ENCODE data around the gene ZNF124.
"Not testable (repeated sequence)": the region's sequence is repeated elsewhere in the genome, so short reads cannot be mapped to it uniquely, and the experiment has no call there.

Gene ZNF124

GRCh38 chr1:247171875-247172563, at the start of gene ZNF124:
TSS of gene ZNF124 (minus strand) at chr1:247172020. CDS start at chr1:247171877, 143 bp downstream.
- DNase-seq, result not testable (repeated sequence)

- not testable (repeated sequence) for DNase-seq
Observed at GRCh38 chr1:247220280-247220679, 48.5 kb upstream of the ZNF124 start.

- DNase-seq, result no peak
Observed at GRCh38 chr1:247218121-247218651, 46.4 kb upstream of the ZNF124 start.

- no peak for DNase-seq
Observed at GRCh38 chr1:247216261-247216660, 44.4 kb upstream of the ZNF124 start.

- DNase-seq, result no peak
Observed at GRCh38 chr1:247212627-247213617, 41.1 kb upstream of the ZNF124 start.

- no peak for DNase-seq
Observed at GRCh38 chr1:247212012-247212411, 40.2 kb upstream of the ZNF124 start.

- no peak for DNase-seq
Observed at GRCh38 chr1:247211339-247211738, 39.5 kb upstream of the ZNF124 start.

- peak; percentile 93 for DNase-seq
Observed at GRCh38 chr1:247210376-247211117, 38.7 kb upstream of the ZNF124 start.

- no peak for DNase-seq
Observed at GRCh38 chr1:247210062-247210375, 38.2 kb upstream of the ZNF124 start.

GRCh38 chr1:247209396-247209795, 37.6 kb upstream of the ZNF124 start:
- no peak for DNase-seq

GRCh38 chr1:247204177-247204647, 32.4 kb upstream of the ZNF124 start:
- DNase-seq, result no peak

- DNase-seq, result no peak
Observed at GRCh38 chr1:247198781-247199180, 27.0 kb upstream of the ZNF124 start.

- no peak for DNase-seq
Observed at GRCh38 chr1:247193958-247194357, 22.1 kb upstream of the ZNF124 start.

- no peak for DNase-seq
Observed at GRCh38 chr1:247189981-247190798, 18.4 kb upstream of the ZNF124 start.

- DNase-seq, result no peak
Observed at GRCh38 chr1:247185667-247186066, 13.8 kb upstream of the ZNF124 start.

- DNase-seq, result no peak
Observed at GRCh38 chr1:247184254-247184653, 12.4 kb upstream of the ZNF124 start.

GRCh38 chr1:247182994-247183393, 11.2 kb upstream of the ZNF124 start:
- no peak for DNase-seq

GRCh38 chr1:247180581-247180980, 8.8 kb upstream of the ZNF124 start:
- DNase-seq, result no peak

GRCh38 chr1:247177755-247178154, 5.9 kb upstream of the ZNF124 start:
- no peak for DNase-seq

GRCh38 chr1:247175458-247175857, 3.6 kb upstream of the ZNF124 start:
- no peak for DNase-seq

GRCh38 chr1:247173431-247173830, 1.6 kb upstream of the ZNF124 start:
- no peak for DNase-seq

GRCh38 chr1:247172996-247173395, 1.2 kb upstream of the ZNF124 start:
- no peak for DNase-seq

All from CD4-positive, alpha-beta T cell treated with Interleukin-12 subunit alpha and Interleukin-12 subunit beta, for 1 hour (primary cell).